Measurements from ENCODE around the gene TKTL1.
"Not testable (repeated sequence)": the region's sequence is repeated elsewhere in the genome, so short reads cannot be mapped to it uniquely, and the experiment has no call there.

TKTL1 gene

GRCh38 chrX:154295664-154296310 lies at the start of gene TKTL1:
TKTL1 (plus strand) TSS chrX:154295795; CDS start chrX:154295860, 65 bp downstream.
- DNase-seq (ENCODE audit: low spot score) = no peak

- DNase-seq (ENCODE audit: low spot score) = not testable (repeated sequence)
Observed at GRCh38 chrX:154247377-154248045, 48.1 kb upstream of the TKTL1 start.

- DNase-seq (ENCODE audit: low spot score) = not testable (repeated sequence)
Observed at GRCh38 chrX:154248076-154248475, 47.5 kb upstream of the TKTL1 start.

GRCh38 chrX:154257282-154257681 lies 38.3 kb upstream of the TKTL1 start, which contains the start of gene OPN1MW3:
OPN1MW3 (plus strand) TSS chrX:154257582; CDS start chrX:154257620, 38 bp downstream.
- not testable (repeated sequence) for DNase-seq (ENCODE audit: low spot score)

- not testable (repeated sequence) for DNase-seq (ENCODE audit: low spot score)
Observed at GRCh38 chrX:154258711-154259110, 36.9 kb upstream of the TKTL1 start.

- DNase-seq (ENCODE audit: low spot score) = not testable (repeated sequence)
Observed at GRCh38 chrX:154263072-154263471, 32.5 kb upstream of the TKTL1 start.

GRCh38 chrX:154269245-154269644 lies 26.4 kb upstream of the TKTL1 start:
- DNase-seq (ENCODE audit: low spot score) = not testable (repeated sequence)

GRCh38 chrX:154284489-154285338 lies 10.9 kb upstream of the TKTL1 start:
- DNase-seq (ENCODE audit: low spot score) = not testable (repeated sequence)

GRCh38 chrX:154286406-154286805 lies 9.2 kb upstream of the TKTL1 start:
- DNase-seq (ENCODE audit: low spot score) = not testable (repeated sequence)

- DNase-seq (ENCODE audit: low spot score) = no peak
Observed at GRCh38 chrX:154294791-154295574, 612 bp upstream of the TKTL1 start, which contains the start of gene TEX28. TEX28 (minus strand) TSS chrX:154295124; CDS start chrX:154292117, 3,007 bp downstream.

GRCh38 chrX:154296731-154297130 lies 1.1 kb downstream of the TKTL1 start:
- no peak for DNase-seq (ENCODE audit: low spot score)

- DNase-seq (ENCODE audit: low spot score) = no peak
Observed at GRCh38 chrX:154298312-154298711, 2.7 kb downstream of the TKTL1 start.

- no peak for DNase-seq (ENCODE audit: low spot score)
Observed at GRCh38 chrX:154300816-154301215, 5.2 kb downstream of the TKTL1 start.

GRCh38 chrX:154302998-154303397 lies 7.4 kb downstream of the TKTL1 start:
- not testable (repeated sequence) for DNase-seq (ENCODE audit: low spot score)

- DNase-seq (ENCODE audit: low spot score) = no peak
Observed at GRCh38 chrX:154303476-154303875, 7.9 kb downstream of the TKTL1 start.

- DNase-seq (ENCODE audit: low spot score) = no peak
Observed at GRCh38 chrX:154304846-154305245, 9.3 kb downstream of the TKTL1 start.

GRCh38 chrX:154305541-154306205 lies 10.1 kb downstream of the TKTL1 start:
- no peak for DNase-seq (ENCODE audit: low spot score)

GRCh38 chrX:154307202-154307601 lies 11.6 kb downstream of the TKTL1 start:
- peak; percentile 36 for DNase-seq (ENCODE audit: low spot score)

GRCh38 chrX:154308108-154308946 lies 12.7 kb downstream of the TKTL1 start:
- no peak for DNase-seq (ENCODE audit: low spot score)
